Neural progenitor cell (in vitro differentiated cells): Measurements from ENCODE around the gene CHKA. TPM values are rescaled to one million over a fixed set of nuclear protein-coding genes. Genes with fewer than 3 reads are reported as not detected.

Experiments
- DNase-seq: peaks from one replicate; pipeline ENCODE4 v3.0.0-alpha.2; 2016; ENCODE audit warnings: low spot score
- H2AFZ ChIP-seq: fragments of 200-600 bp; sonication (generic); replicated peaks from 2 replicates; pipeline ENCODE4 v1.6.1; 2016; ENCODE audit warnings: antibody characterized with exemption
- H3F3A ChIP-seq: fragments of 200-600 bp; sonication (generic); 2 replicates; pipeline ENCODE4 v1.6.1; 2016; ENCODE audit warnings: antibody characterized with exemption, low read depth
- H3K27ac ChIP-seq: fragments of 200-600 bp; sonication (generic); 2 replicates; pipeline ENCODE4 v1.5.1; 2016; ENCODE audit warnings: mild to moderate bottlenecking
- H3K27me3 ChIP-seq: fragments of 200-600 bp; sonication (generic); 2 replicates; pipeline ENCODE4 v1.6.1; 2016; ENCODE audit warnings: mild to moderate bottlenecking, moderate library complexity
- H3K36me3 ChIP-seq: fragments of 200-600 bp; sonication (generic); 2 replicates; pipeline ENCODE4 v1.5.1; 2016
- H3K4me1 ChIP-seq: fragments of 200-600 bp; sonication (generic); 2 replicates; pipeline ENCODE4 v1.6.1; 2016; ENCODE audit warnings: mixed run types
- H3K4me2 ChIP-seq: fragments of 200-600 bp; sonication (generic); 2 replicates; pipeline ENCODE4 v1.6.1; 2016
- H3K4me3 ChIP-seq: fragments of 200-600 bp; sonication (generic); 2 replicates; pipeline ENCODE4 v1.5.1; 2016
- H3K79me2 ChIP-seq: fragments of 200-600 bp; sonication (generic); 2 replicates; pipeline ENCODE4 v1.6.1; 2016; ENCODE audit warnings: low read depth
- H3K9ac ChIP-seq: fragments of 200-600 bp; sonication (generic); 2 replicates; pipeline ENCODE4 v1.6.1; 2016
- H3K9me3 ChIP-seq: fragments of 200-600 bp; sonication (generic); 2 replicates; pipeline ENCODE4 v1.5.1; 2016; ENCODE audit warnings: low read depth
- H4K20me1 ChIP-seq: fragments of 200-600 bp; sonication (generic); 2 replicates; pipeline ENCODE4 v1.6.1; 2016; ENCODE audit warnings: low read depth
- H3K27ac Mint-ChIP-seq: 3 replicates; pipeline ENCODE4 v1.8.0; 2021; ENCODE audit warnings: mixed read lengths
- H3K27me3 Mint-ChIP-seq: 2 replicates; pipeline ENCODE4 v1.8.0; 2022; ENCODE audit warnings: low read depth, mild to moderate bottlenecking, inconsistent platforms, moderate library complexity, mixed read lengths; ENCODE audit not compliant: insufficient read depth
- H3K36me3 Mint-ChIP-seq: 3 replicates; pipeline ENCODE4 v1.8.0; 2021; ENCODE audit warnings: mixed read lengths
- H3K4me1 Mint-ChIP-seq: 3 replicates; pipeline ENCODE4 v1.8.0; 2021; ENCODE audit warnings: mixed read lengths
- H3K4me3 Mint-ChIP-seq: 3 replicates; pipeline ENCODE4 v1.8.0; 2021; ENCODE audit warnings: mild to moderate bottlenecking, moderate library complexity, mixed read lengths
- H3K9me3 Mint-ChIP-seq: 3 replicates; pipeline ENCODE4 v1.8.0; 2020; ENCODE audit warnings: mixed read lengths
- EZH2 ChIP-seq: fragments of 200-600 bp; sonication (generic); IDR thresholded peaks from 2 replicates; pipeline ENCODE4 v1.6.1; 2017; ENCODE audit warnings: antibody characterized with exemption, mild to moderate bottlenecking, moderate library complexity
- EZH2phosphoT487 ChIP-seq: fragments of 200-600 bp; sonication (generic); IDR thresholded peaks from 2 replicates; pipeline ENCODE4 v1.6.1; 2017; ENCODE audit warnings: antibody characterized with exemption
- total RNA-seq: library from RNA; depleted of rRNA; stranded (reverse); fragments of >200 nt; gene quantifications from 2 replicates; pipeline ENCODE4 v1.2.3, GENCODE V29; 2015; ENCODE audit warnings: low replicate concordance
- TF ChIP-seq, protein P1 (sequence below): fragments of 200-600 bp; sonication (generic); IDR thresholded peaks from 2 replicates; pipeline ENCODE4 v1.5.1; 2017; ENCODE audit warnings: antibody characterized with exemption, mild to moderate bottlenecking

CHKA gene
- total RNA-seq, 1 donor from 2014 or later = 36.8 TPM

DNA sequence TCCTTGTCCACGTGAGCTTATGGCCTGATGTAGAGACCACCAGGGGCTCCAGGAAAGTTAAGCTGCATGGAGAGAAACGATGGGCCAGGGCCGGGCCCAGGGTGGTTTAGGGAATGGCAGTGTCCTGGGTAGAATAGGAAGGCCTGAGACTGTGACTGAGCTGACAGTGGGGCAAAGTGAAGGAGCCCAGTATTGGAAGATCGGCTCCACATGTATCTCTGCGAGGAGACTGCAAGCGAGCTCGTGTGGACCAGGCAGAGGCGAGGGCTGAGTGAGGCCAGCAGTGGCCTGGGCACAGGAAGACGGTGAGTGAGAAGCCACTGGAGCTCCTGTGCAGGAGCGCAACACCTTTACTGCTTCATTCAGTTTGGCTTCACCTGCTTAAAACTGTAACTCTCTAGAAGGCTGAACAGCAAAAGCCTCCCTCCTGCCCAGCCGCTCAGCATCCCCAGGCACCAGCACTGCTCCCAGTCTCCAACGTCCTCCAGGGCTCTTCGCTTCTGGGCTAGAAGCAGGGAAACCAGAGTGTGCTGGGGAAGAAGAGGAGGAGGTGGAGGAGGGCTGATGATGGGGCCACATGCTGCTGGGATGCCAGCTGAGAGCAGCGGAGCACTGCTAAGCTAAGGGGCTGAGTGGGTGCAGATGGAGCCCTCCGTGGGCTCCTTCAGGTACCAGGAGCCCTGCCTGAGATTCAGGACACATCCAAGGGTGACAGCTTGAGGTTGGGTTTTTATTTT is 68.9 kb downstream of the CHKA start:
- H4K20me1 ChIP-seq = no peaks in the 10 kb centered on the region
- no peak overlapping the region for H3K27ac ChIP-seq
- H3K9me3 Mint-ChIP-seq = no peaks in the 10 kb centered on the region

DNA sequence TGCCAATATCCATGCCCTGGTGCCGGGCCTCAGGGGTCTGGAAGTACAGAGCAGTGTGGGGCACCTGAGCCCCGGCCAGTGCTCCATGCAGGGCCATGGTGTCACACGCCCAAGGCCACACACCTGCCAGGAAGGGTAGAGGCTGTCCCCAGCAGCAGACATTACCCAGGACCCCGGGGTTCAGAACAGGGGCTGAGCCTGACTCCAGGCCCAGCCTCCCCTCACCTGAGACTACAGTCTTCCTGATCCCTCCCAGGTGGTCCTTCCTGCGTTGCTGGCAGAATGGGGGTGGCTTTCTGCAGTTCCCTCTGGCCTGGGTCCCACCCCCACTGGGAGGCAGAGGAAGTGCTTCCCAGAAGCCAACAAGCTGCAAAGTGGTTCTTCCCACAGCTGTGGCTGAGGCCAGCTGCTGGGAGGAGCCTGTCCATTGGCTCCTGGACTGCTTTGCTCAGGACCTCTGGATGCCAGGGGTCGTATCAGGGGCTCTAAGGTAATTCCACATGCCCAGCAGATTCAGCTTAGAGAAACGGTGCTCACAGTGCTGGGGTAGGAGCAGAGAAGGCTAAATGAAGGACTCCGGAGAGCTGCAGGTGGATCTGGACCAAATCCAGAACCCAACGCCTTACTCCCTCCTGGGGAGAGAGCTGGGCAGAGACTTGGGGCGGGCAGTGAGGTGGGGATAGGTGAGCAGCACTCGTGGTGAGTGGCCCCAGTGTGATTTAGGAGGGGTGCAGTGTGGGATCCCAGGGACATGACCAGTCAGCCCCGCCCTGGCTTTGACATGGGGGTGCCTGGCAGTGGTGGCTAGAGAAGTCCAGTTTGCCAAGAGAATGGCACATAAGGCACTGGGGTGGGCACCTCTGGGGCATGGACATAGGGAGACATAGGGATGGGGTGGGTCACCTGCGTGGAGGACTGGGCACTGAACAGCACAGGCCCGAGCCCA is 69.7 kb downstream of the CHKA start:
- peaks cover 5% of the 10 kb centered on the region for H3K36me3 Mint-ChIP-seq
- H3K27ac ChIP-seq = no peak overlapping the region
- H3K79me2 ChIP-seq = no peaks in the 10 kb centered on the region
- no peaks in the 10 kb centered on the region for H4K20me1 ChIP-seq
- H3K27ac Mint-ChIP-seq = peak overlapping the region; percentile 90
- TF ChIP-seq, protein P1, sequence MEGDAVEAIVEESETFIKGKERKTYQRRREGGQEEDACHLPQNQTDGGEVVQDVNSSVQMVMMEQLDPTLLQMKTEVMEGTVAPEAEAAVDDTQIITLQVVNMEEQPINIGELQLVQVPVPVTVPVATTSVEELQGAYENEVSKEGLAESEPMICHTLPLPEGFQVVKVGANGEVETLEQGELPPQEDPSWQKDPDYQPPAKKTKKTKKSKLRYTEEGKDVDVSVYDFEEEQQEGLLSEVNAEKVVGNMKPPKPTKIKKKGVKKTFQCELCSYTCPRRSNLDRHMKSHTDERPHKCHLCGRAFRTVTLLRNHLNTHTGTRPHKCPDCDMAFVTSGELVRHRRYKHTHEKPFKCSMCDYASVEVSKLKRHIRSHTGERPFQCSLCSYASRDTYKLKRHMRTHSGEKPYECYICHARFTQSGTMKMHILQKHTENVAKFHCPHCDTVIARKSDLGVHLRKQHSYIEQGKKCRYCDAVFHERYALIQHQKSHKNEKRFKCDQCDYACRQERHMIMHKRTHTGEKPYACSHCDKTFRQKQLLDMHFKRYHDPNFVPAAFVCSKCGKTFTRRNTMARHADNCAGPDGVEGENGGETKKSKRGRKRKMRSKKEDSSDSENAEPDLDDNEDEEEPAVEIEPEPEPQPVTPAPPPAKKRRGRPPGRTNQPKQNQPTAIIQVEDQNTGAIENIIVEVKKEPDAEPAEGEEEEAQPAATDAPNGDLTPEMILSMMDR = no peak
- TF ChIP-seq EZH2phosphoT487 (no peak), EZH2 (no peak)
- no peak overlapping the region for H3K4me2 ChIP-seq
- H3K27me3 Mint-ChIP-seq = peaks cover 8% of the 10 kb centered on the region
- no peak overlapping the region for H3K4me3 ChIP-seq
- no peaks in the 10 kb centered on the region for H3K9me3 ChIP-seq
- H2AFZ ChIP-seq = no peak overlapping the region
- peaks cover 17% of the 10 kb centered on the region for H3K4me1 Mint-ChIP-seq
- no peaks in the 10 kb centered on the region for H3K9me3 Mint-ChIP-seq
- DNase-seq = no peak
- no peaks in the 10 kb centered on the region for H3F3A ChIP-seq
- peak overlapping the region; percentile 19 for H3K4me3 Mint-ChIP-seq
- no peaks in the 10 kb centered on the region for H3K36me3 ChIP-seq
- H3K4me1 ChIP-seq = peaks cover 3% of the 10 kb centered on the region
- H3K27me3 ChIP-seq = no peaks in the 10 kb centered on the region
- H3K9ac ChIP-seq = no peak overlapping the region

More for the DNA sequence above, 68.9 kb downstream of the CHKA start:
- Mint-ChIP-seq H3K27me3 (peaks cover 7% of the 10 kb centered on the region), H3K36me3 (peaks cover 5% of the 10 kb centered on the region), H3K27ac (peak overlapping the region; percentile 83), H3K4me1 (peaks cover 17% of the 10 kb centered on the region), H3K4me3 (peak overlapping the region; percentile 19)
- no peak for TF ChIP-seq EZH2phosphoT487
- TF ChIP-seq EZH2 = no peak
- TF ChIP-seq, protein P1 = no peak
- H3F3A ChIP-seq = no peaks in the 10 kb centered on the region
- no peak overlapping the region for H3K4me2 ChIP-seq
- no peaks in the 10 kb centered on the region for H3K9me3 ChIP-seq
- H3K36me3 ChIP-seq = no peaks in the 10 kb centered on the region
- no peak overlapping the region for H3K4me3 ChIP-seq
- DNase-seq = no peak
- H2AFZ ChIP-seq = no peak overlapping the region
- no peak overlapping the region for H3K9ac ChIP-seq
- H3K79me2 ChIP-seq = no peaks in the 10 kb centered on the region
- no peaks in the 10 kb centered on the region for H3K27me3 ChIP-seq
- peaks cover 3% of the 10 kb centered on the region for H3K4me1 ChIP-seq

DNA sequence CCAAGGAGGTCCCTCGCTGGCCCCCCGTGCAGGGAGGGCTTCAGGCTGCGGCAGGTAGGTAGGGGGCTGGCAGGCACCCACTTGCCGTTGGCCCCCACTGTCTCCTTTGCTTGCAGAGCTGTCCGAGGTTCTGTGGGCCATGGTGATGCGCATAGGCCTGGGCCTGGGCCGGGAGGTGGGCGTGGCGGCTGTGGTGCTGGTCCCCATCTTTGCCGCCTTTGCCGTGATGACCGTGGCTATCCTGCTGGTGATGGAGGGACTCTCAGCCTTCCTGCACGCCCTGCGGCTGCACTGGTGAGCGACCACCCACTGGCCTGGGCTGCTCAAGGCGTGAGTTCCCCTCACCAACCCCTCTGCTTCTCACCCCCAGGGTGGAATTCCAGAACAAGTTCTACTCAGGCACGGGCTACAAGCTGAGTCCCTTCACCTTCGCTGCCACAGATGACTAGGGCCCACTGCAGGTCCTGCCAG is 70.8 kb downstream of the CHKA start:
- Histone ChIP-seq H3K9ac (no peak overlapping the region), H3K4me2 (no peak overlapping the region), H3K79me2 (no peaks in the 10 kb centered on the region), H3K9me3 (no peaks in the 10 kb centered on the region), H2AFZ (no peak overlapping the region), H3K36me3 (no peaks in the 10 kb centered on the region), H3F3A (no peaks in the 10 kb centered on the region), H3K4me3 (no peak overlapping the region), H3K27ac (no peak overlapping the region), H3K4me1 (peaks cover 3% of the 10 kb centered on the region), H4K20me1 (no peaks in the 10 kb centered on the region), H3K27me3 (no peaks in the 10 kb centered on the region)
- Mint-ChIP-seq H3K36me3 (peaks cover 3% of the 10 kb centered on the region), H3K4me1 (peaks cover 17% of the 10 kb centered on the region), H3K27me3 (peaks cover 5% of the 10 kb centered on the region), H3K4me3 (no peak overlapping the region), H3K27ac (peak overlapping the region; percentile 90), H3K9me3 (no peaks in the 10 kb centered on the region)
- no peak for DNase-seq
- no peak for TF ChIP-seq EZH2phosphoT487
- TF ChIP-seq, protein P1 = no peak
- no peak for TF ChIP-seq EZH2
